H1 (cell line): Measurements from ENCODE around the gene OR52A5.

Source experiments
- ASH2L ChIP-seq: fragments of 200-600, 300-600 bp; sonication (generic); IDR thresholded peaks from one replicate; pipeline ENCODE4 v1.7.1; 2017; ENCODE audit warnings: low read length
- CTCF ChIP-seq, 3 experiments: IDR thresholded peaks; 1 replicate in 2 of 3; 2 replicates in 1 of 3; pipeline versions ENCODE4 v1.5.1 to v1.6.1; 2011; ENCODE audit warnings: low read length in 3 of 3, mild to moderate bottlenecking in 3 of 3, inconsistent platforms in 2 of 3, low read depth in 1 of 3, moderate library complexity in 1 of 3; ENCODE audit not compliant: insufficient read depth in 1 of 3; ENCODE audit errors: control extremely low read depth in 1 of 3
- JUN ChIP-seq: IDR thresholded peaks from 2 replicates; pipeline ENCODE4 v1.6.1; 2011; ENCODE audit warnings: low read depth, mild to moderate bottlenecking, improper control_type of control experiment, low read length
- JUND ChIP-seq: IDR thresholded peaks from 2 replicates; pipeline ENCODE4 v1.6.1; 2011; ENCODE audit warnings: mild to moderate bottlenecking, improper control_type of control experiment, low read length
- MAX ChIP-seq: IDR thresholded peaks from 2 replicates; pipeline ENCODE4 v1.6.1; 2012; ENCODE audit warnings: inconsistent platforms
- POLR2A ChIP-seq, 2 experiments: IDR thresholded peaks; 1 replicate in 1 of 2; 2 replicates in 1 of 2; pipeline ENCODE4 v1.6.1; 2011; ENCODE audit warnings: low read depth in 2 of 2, low read length in 2 of 2, mild to moderate bottlenecking in 2 of 2; ENCODE audit errors: control extremely low read depth in 1 of 2
- POLR2AphosphoS5 ChIP-seq: IDR thresholded peaks from 2 replicates; pipeline ENCODE4 v1.6.1; 2011; ENCODE audit warnings: low read depth, low read length
- SIRT6 ChIP-seq: IDR thresholded peaks from one replicate; pipeline ENCODE4 v1.7.1; 2012; ENCODE audit warnings: low read length, inconsistent platforms
- SUZ12 ChIP-seq: fragments of 200-600 bp; sonication (generic); IDR thresholded peaks from 2 replicates; pipeline ENCODE4 v1.6.1; 2012; ENCODE audit warnings: mild to moderate bottlenecking, inconsistent platforms, low read length, moderate library complexity, mixed read lengths
- TBP ChIP-seq: IDR thresholded peaks from 2 replicates; pipeline ENCODE4 v1.6.1; 2011; ENCODE audit warnings: low read depth, low read length, improper control_type of control experiment
- USF2 ChIP-seq: IDR thresholded peaks from 2 replicates; pipeline ENCODE4 v1.6.1; 2011; ENCODE audit warnings: low read length, improper control_type of control experiment
- YY1 ChIP-seq: IDR thresholded peaks from 2 replicates; pipeline ENCODE4 v1.6.1; 2011; ENCODE audit warnings: low read depth, mild to moderate bottlenecking, low read length
- ZNF274 ChIP-seq: IDR thresholded peaks from 2 replicates; pipeline ENCODE4 v1.7.0; 2012; ENCODE audit warnings: low read length, borderline replicate concordance; ENCODE audit errors: extremely low read depth

GRCh38 chr11:5137996-5138395 is at the start of gene OR52A5:
- TF ChIP-seq MAX (no peak), USF2 (no peak), CTCF (IDR thresholded peaks at IDR 0.05; ENCODE audit: control extremely low read depth in 1 of 3, insufficient read depth in 1 of 3, low read depth in 1 of 3, low read length in 3 of 3) (no peak), POLR2AphosphoS5 (no peak), SUZ12 (no peak), JUN (no peak), SIRT6 (no peak), POLR2A (IDR thresholded peaks at IDR 0.05; ENCODE audit: control extremely low read depth in 1 of 2, low read depth in 2 of 2, low read length in 2 of 2) (no peak), ZNF274 (no peak), YY1 (no peak), ASH2L (no peak), TBP (no peak), JUND (no peak)
